ENCODE measurements around the gene KDM5B.

KDM5B gene

GRCh38 chr1:202711949-202712635 is 96.1 kb downstream of the KDM5B start:
- no peak for DNase-seq

GRCh38 chr1:202710070-202711045 is 97.9 kb downstream of the KDM5B start, which contains the start of gene SYT2:
SYT2 (minus strand) TSS chr1:202710454; CDS start chr1:202605772, 104,682 bp downstream.
- no peak for DNase-seq

- DNase-seq: no peak
Observed at GRCh38 chr1:202709276-202710041, 98.8 kb downstream of the KDM5B start.

GRCh38 chr1:202708456-202709275 is 99.6 kb downstream of the KDM5B start:
- no peak for DNase-seq

- no peak for DNase-seq
Observed at GRCh38 chr1:202706851-202707250, 101.4 kb downstream of the KDM5B start.

GRCh38 chr1:202704601-202705000 is 103.6 kb downstream of the KDM5B start:
- no peak for DNase-seq

GRCh38 chr1:202703191-202703590 is 105.0 kb downstream of the KDM5B start:
- no peak for DNase-seq

GRCh38 chr1:202702088-202702487 is 106.1 kb downstream of the KDM5B start:
- DNase-seq: no peak

GRCh38 chr1:202701200-202701599 is 107.0 kb downstream of the KDM5B start:
- DNase-seq: no peak

GRCh38 chr1:202700061-202700460 is 108.2 kb downstream of the KDM5B start:
- DNase-seq: no peak

- no peak for DNase-seq
Observed at GRCh38 chr1:202698276-202698675, 109.9 kb downstream of the KDM5B start.

GRCh38 chr1:202697038-202697437 is 111.2 kb downstream of the KDM5B start:
- DNase-seq: no peak

- no peak for DNase-seq
Observed at GRCh38 chr1:202694314-202694713, 113.9 kb downstream of the KDM5B start.

GRCh38 chr1:202692959-202693555 is 115.2 kb downstream of the KDM5B start:
- peak; percentile 66 for DNase-seq

- DNase-seq: no peak
Observed at GRCh38 chr1:202691816-202692215, 116.4 kb downstream of the KDM5B start.

- DNase-seq: no peak
Observed at GRCh38 chr1:202689493-202690342, 118.5 kb downstream of the KDM5B start.

- no peak for DNase-seq
Observed at GRCh38 chr1:202689082-202689481, 119.1 kb downstream of the KDM5B start.

- DNase-seq: no peak
Observed at GRCh38 chr1:202688401-202688800, 119.8 kb downstream of the KDM5B start.

GRCh38 chr1:202687798-202688197 is 120.4 kb downstream of the KDM5B start:
- no peak for DNase-seq

- DNase-seq: no peak
Observed at GRCh38 chr1:202687370-202687769, 120.9 kb downstream of the KDM5B start.

- no peak for DNase-seq
Observed at GRCh38 chr1:202685641-202686040, 122.6 kb downstream of the KDM5B start.
